NCI-H226 (cell line): Measurements from ENCODE around the gene TMEFF2.
"Not testable (repeated sequence)": the region's sequence is repeated elsewhere in the genome, so short reads cannot be mapped to it uniquely, and the experiment has no call there.

Source experiments
- DNase-seq: peaks from one replicate; pipeline ENCODE4 v3.0.0-alpha.2; 2015

The TMEFF2 gene

GRCh38 chr2:192183296-192183695, 11.4 kb downstream of the TMEFF2 start:
- no peak for DNase-seq

GRCh38 chr2:192166946-192167345, 27.8 kb downstream of the TMEFF2 start:
- DNase-seq: no peak

- no peak for DNase-seq
These were observed 28.9 kb downstream of the TMEFF2 start for GRCh38 chr2:192165842-192166241.

GRCh38 chr2:192162392-192163042, 32.2 kb downstream of the TMEFF2 start:
- peak; percentile 51 for DNase-seq

GRCh38 chr2:192161656-192162290, 33.0 kb downstream of the TMEFF2 start:
- DNase-seq: no peak

GRCh38 chr2:192159736-192160135, 35.0 kb downstream of the TMEFF2 start:
- no peak for DNase-seq

- no peak for DNase-seq
These were observed 35.5 kb downstream of the TMEFF2 start for GRCh38 chr2:192159208-192159607.

- DNase-seq: no peak
These were observed 37.0 kb downstream of the TMEFF2 start for GRCh38 chr2:192157776-192158175.

- DNase-seq: no peak
These were observed 39.1 kb downstream of the TMEFF2 start for GRCh38 chr2:192155511-192156118.

- no peak for DNase-seq
These were observed 41.2 kb downstream of the TMEFF2 start for GRCh38 chr2:192153561-192153960.

- DNase-seq: peak; percentile 50
These were observed 42.9 kb downstream of the TMEFF2 start for GRCh38 chr2:192151853-192152252.

GRCh38 chr2:192150166-192150565, 44.6 kb downstream of the TMEFF2 start:
- no peak for DNase-seq

- no peak for DNase-seq
These were observed 46.0 kb downstream of the TMEFF2 start for GRCh38 chr2:192148620-192149321.

GRCh38 chr2:192148241-192148619, 46.5 kb downstream of the TMEFF2 start:
- no peak for DNase-seq

GRCh38 chr2:192146069-192147015, 48.4 kb downstream of the TMEFF2 start:
- peak; percentile 68 for DNase-seq

GRCh38 chr2:192145496-192145895, 49.2 kb downstream of the TMEFF2 start:
- no peak for DNase-seq

- DNase-seq: peak; percentile 91
These were observed 54.4 kb downstream of the TMEFF2 start for GRCh38 chr2:192140236-192140839.

GRCh38 chr2:192139813-192140212, 54.9 kb downstream of the TMEFF2 start:
- DNase-seq: peak; percentile 63

- DNase-seq: peak; percentile 52
These were observed 57.3 kb downstream of the TMEFF2 start for GRCh38 chr2:192137451-192137850.

GRCh38 chr2:192132604-192133003, 62.1 kb downstream of the TMEFF2 start:
- DNase-seq: not testable (repeated sequence)

GRCh38 chr2:192130312-192130711, 64.4 kb downstream of the TMEFF2 start:
- not testable (repeated sequence) for DNase-seq

GRCh38 chr2:192128655-192129054, 66.1 kb downstream of the TMEFF2 start:
- DNase-seq: no peak
